Stimulated activated naive B cell treated with anti-CD40 and anti-IgM and Interleukin-4, amounts not matched to agents 10 μg/mL and 1 μg/mL and 100 μg/mL, for 72 hours (primary cell): ENCODE measurements around the gene CCDC13.
A peak's percentile ranks its signal among the peaks of the same experiment; 100 is the strongest.
"Not testable (repeated sequence)": the region's sequence is repeated elsewhere in the genome, so short reads cannot be mapped to it uniquely, and the experiment has no call there.

Source experiments
- ATAC-seq, 2 donors: fragments of 150-1000 bp; cut with Tn5 transposase; replicated peaks; 2 replicates each; pipeline ENCODE4 v1.10.0; 2021; ENCODE audit warnings: moderate library complexity in 1 of 2
- DNase-seq: peaks from one replicate; pipeline ENCODE4 v3.0.0; 2021
- H3K27ac Mint-ChIP-seq: one replicate; pipeline ENCODE4 v1.8.0; 2022; ENCODE audit warnings: mild to moderate bottlenecking, mixed read lengths
- H3K27me3 Mint-ChIP-seq, 2 donors: one replicate each; pipeline ENCODE4 v1.8.0; 2022; ENCODE audit warnings: mixed read lengths in 2 of 2
- H3K36me3 Mint-ChIP-seq, 2 donors: one replicate each; pipeline ENCODE4 v1.8.0; 2022; ENCODE audit warnings: mixed read lengths in 2 of 2, mild to moderate bottlenecking in 1 of 2
- H3K4me1 Mint-ChIP-seq, 2 donors: one replicate each; pipeline ENCODE4 v1.8.0; 2022; ENCODE audit warnings: mixed read lengths in 2 of 2, mild to moderate bottlenecking in 1 of 2
- H3K4me3 Mint-ChIP-seq, 2 donors: one replicate each; pipeline ENCODE4 v1.8.0; 2022; ENCODE audit warnings: mild to moderate bottlenecking in 2 of 2, mixed read lengths in 2 of 2, moderate library complexity in 1 of 2
- H3K9me3 Mint-ChIP-seq, 2 donors: one replicate each; pipeline ENCODE4 v1.8.0; 2022; ENCODE audit warnings: mixed read lengths in 2 of 2, mild to moderate bottlenecking in 1 of 2

Gene CCDC13, protein sequence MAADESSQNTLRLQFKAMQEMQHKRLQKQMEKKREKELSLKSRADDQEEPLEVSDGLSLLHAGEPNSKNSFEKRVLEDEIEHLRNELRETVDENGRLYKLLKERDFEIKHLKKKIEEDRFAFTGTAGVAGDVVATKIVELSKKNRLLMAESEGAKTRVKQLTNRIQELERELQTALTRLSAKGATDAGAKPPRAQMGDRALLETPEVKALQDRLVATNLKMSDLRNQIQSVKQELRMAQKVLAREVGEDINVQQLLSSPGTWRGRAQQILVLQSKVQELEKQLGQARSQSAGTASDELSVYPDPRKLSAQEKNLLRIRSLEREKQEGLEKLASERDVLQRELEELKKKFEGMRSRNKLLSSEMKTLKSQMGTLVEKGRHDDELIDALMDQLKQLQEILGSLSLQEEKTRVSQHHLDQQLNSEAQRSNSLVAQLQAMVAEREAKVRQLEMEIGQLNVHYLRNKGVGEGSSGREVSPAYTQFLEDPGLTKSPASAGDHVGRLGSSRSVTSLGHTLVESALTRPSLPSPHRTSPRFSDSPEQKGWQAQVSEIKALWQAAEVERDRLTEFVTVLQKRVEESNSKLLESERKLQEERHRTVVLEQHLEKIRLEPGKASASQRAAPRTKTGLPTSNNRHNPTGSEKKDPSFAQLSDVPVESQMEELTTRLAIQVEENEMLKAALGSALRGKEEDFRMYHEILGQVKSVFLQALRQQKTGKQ

DNA sequence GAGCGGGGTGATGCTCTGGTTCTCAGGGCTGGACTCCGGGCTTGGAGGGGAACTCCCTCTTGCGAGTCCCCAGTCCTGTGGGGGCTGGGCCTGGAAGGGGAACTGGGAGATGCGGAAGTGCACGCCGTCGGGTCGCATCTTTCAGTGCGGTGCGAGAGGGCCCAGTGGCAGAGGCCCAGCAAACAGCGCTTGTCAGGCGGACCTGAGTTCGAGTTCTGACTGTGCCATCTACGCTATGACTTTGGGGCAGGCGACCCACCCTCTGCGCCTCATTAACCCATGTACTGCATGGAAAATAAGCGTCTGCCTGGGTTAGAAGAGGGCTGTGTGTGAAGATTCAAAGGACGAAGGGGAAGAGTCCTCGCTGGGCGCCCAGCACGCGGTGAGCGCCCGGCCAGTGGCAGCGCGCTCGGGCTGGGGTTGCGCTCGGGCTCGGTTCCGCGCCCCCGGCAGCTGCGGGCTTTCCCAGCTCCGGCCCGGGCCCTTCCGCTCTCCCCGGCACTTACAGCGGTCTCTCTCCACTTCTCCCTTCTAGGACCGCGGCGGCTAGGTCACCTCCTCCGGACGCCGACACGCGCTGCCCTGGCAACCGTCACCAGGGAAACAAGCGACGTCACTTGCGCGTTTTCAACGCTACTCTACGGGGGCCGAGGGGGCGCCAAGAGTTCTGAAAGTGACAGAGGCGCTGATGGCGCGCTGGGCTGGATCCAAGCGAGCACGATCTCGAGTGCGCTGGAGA, at the start of gene CCDC13:
TSS of gene CCDC13 (minus strand) at position 584 of the 739 bp plus-strand sequence. CDS start 14,908 bp downstream, outside the sequence.
- Mint-ChIP-seq H3K36me3 (peaks cover 0 to 5% of the 10 kb centered on the region in 2 donors), H3K9me3 (peaks cover 5 to 6% of the 10 kb centered on the region in 2 donors), H3K27me3 (no peaks in the 10 kb centered on the region), H3K4me3 (peak within 1 kb of the TSS; percentile 76 to 82), H3K27ac (peak within 1 kb of the TSS; percentile 97), H3K4me1 (peaks cover 5 to 8% of the 10 kb centered on the region in 2 donors)
- ATAC-seq (peak; percentile 97), DNase-seq (peak; percentile 95)

DNA sequence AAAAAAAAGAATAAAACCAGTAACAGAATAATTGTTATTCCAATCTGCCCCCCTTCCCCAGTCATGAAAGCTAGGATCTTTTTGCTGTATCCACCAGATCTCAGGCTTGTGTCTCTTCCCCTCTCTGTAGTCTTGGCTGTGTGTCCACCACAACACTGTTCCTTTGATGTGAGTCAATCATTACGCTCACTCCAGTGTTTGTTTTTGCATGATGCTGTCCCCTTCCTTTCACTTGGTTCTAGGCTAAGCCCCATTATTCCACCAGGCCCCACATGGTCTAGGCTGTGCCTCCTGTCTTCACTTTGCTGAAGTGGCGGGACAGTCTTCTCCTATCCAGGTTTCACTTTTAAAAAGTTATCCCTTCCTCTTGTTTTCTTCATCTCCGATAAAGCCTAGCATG, 49.8 kb upstream of the CCDC13 start:
- no peaks in the 10 kb centered on the region for H3K4me1 Mint-ChIP-seq
- no peak overlapping the region for H3K4me3 Mint-ChIP-seq
- no peaks in the 10 kb centered on the region for H3K9me3 Mint-ChIP-seq
- ATAC-seq (no peak), DNase-seq (no peak)
- no peak overlapping the region for H3K27ac Mint-ChIP-seq
- peaks cover 4 to 18% of the 10 kb centered on the region in 2 donors for H3K27me3 Mint-ChIP-seq
- no peaks in the 10 kb centered on the region for H3K36me3 Mint-ChIP-seq

DNA sequence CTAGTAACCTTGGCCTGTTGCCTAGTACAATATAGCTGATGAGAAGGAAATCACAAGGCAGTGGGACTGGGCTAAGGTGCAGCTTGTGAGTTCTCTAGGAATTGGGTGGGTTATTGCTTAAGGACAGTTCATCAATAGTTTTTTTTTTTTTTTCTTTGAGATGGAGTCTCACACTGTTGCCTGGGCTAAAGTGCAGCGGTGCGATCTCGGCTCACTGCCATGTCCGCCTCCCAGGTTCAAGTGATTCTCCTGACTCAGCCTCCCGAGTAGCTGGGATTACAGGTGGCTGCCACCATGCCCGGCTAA, 47.6 kb upstream of the CCDC13 start:
- H3K9me3 Mint-ChIP-seq, result no peaks in the 10 kb centered on the region
- ATAC-seq (no peak), DNase-seq (no peak)
- peaks cover 4 to 10% of the 10 kb centered on the region in 2 donors for H3K27me3 Mint-ChIP-seq
- H3K36me3 Mint-ChIP-seq, result no peaks in the 10 kb centered on the region
- no peak overlapping the region for H3K4me3 Mint-ChIP-seq
- H3K4me1 Mint-ChIP-seq, result no peaks in the 10 kb centered on the region
- no peak overlapping the region for H3K27ac Mint-ChIP-seq

DNA sequence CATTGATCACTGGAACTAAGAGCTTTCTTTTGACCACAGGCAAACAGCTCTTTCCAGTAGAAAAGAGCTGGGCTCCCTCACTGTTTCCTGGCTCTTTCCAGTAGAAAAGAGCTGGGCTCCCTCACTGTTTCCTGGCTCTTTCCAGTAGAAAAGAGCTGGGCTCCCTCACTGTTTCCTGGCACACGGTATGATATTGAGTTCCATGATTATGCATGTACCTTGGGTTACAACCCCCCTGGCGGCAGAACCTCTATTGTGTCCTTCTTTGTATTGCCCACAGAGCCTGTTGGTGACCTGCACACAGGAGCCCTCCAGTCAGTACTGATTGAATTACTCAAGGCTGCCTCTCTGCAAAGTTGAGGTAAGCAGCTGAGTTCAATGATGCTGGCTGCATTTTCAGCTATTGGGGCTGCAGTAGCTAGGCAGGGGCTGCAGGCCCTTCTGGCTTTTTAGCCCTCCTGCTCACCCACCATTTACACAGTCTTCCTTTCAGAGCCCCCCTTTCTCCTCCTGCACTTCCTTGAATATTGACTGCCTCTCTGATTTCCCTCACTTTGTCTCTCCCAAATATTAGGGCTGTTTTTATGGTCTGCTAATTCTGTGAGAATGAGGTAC, 46.4 kb upstream of the CCDC13 start:
- Mint-ChIP-seq H3K27ac (no peak overlapping the region), H3K4me3 (no peak overlapping the region), H3K4me1 (no peaks in the 10 kb centered on the region), H3K9me3 (no peaks in the 10 kb centered on the region), H3K27me3 (peaks cover 4 to 7% of the 10 kb centered on the region in 2 donors), H3K36me3 (no peaks in the 10 kb centered on the region)
- DNase-seq, result no peak
- ATAC-seq, result no peak

DNA sequence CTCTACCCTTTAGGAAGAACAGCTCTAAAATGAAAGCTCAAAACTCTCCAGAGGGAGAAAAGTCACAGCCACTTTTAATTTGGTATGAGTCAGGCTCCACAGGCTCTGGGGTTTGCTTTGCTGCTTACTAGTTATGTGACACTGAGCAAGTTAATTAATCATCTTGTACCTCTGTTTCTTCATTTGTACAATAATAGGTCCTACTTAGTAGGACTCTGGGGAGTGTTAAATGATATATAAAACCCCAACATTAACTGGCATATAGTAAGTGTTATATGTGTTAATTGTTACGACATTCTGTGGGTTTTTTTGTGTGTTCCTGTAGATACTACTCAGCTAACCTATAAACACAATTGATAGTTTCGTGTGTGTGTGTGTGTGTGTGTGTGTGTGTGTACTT, 42.8 kb upstream of the CCDC13 start:
- no peaks in the 10 kb centered on the region for H3K9me3 Mint-ChIP-seq
- ATAC-seq, result no peak
- no peak for DNase-seq
- no peak overlapping the region for H3K27ac Mint-ChIP-seq
- H3K4me1 Mint-ChIP-seq, result peaks cover 10 to 13% of the 10 kb centered on the region in 2 donors
- no peaks in the 10 kb centered on the region for H3K27me3 Mint-ChIP-seq
- H3K36me3 Mint-ChIP-seq, result no peaks in the 10 kb centered on the region
- no peak overlapping the region for H3K4me3 Mint-ChIP-seq

DNA sequence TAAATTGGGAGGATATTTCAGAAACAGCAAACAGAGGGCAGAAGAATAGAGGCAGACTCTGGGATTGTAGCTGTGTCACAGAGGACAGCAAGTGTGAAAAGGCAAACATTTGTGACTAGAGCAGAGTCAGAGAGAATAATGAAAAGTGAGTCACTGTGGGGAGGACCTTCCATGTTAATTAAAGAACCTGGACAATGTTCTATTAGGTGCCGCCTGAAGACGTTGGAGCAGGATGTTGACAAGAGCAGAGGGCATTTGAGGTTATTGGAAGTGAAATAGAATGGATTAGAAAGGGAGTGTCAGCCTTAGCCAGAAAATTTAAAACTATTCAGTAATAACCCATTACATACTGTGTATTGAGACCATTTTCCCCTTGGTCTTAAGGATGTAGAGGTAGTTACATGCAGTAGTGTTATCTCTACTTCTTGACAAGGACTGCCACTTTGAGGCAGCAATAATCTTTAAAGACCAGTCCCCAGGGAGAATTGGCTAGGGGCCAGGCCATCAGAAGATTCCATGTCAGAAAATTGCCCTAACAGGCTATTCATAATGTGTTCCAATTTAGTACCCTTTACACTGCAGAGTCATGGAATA, 42.0 kb upstream of the CCDC13 start:
- DNase-seq (no peak), ATAC-seq (no peak)
- peaks cover 12 to 15% of the 10 kb centered on the region in 2 donors for H3K4me1 Mint-ChIP-seq
- no peak overlapping the region for H3K4me3 Mint-ChIP-seq
- no peak overlapping the region for H3K27ac Mint-ChIP-seq
- H3K27me3 Mint-ChIP-seq, result no peaks in the 10 kb centered on the region
- peaks cover 0 to 1% of the 10 kb centered on the region in 2 donors for H3K36me3 Mint-ChIP-seq
- no peaks in the 10 kb centered on the region for H3K9me3 Mint-ChIP-seq

DNA sequence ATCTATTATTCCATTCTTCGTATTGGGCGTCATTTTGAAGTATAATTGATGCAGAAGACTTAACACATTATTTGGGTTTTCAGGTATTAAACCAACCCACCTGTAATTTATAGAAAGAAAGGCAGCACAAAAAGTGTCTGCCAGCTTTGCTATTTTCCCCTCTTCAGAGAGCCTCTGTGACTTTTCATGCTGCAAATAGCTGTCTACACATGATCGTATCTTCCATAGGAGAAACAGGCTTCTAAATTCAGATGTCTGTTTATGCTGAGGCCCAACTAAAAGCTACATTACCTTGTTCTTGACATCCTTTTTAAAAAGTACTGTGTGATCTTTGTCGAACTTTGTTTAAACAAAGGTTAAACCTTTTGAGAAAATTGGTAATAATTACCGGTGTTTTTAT, 41.2 kb upstream of the CCDC13 start:
- Mint-ChIP-seq H3K27me3 (no peaks in the 10 kb centered on the region), H3K9me3 (no peaks in the 10 kb centered on the region), H3K27ac (no peak overlapping the region), H3K36me3 (peaks cover 0 to 1% of the 10 kb centered on the region in 2 donors), H3K4me3 (no peak overlapping the region), H3K4me1 (peaks cover 12 to 15% of the 10 kb centered on the region in 2 donors)
- DNase-seq, result no peak
- no peak for ATAC-seq

DNA sequence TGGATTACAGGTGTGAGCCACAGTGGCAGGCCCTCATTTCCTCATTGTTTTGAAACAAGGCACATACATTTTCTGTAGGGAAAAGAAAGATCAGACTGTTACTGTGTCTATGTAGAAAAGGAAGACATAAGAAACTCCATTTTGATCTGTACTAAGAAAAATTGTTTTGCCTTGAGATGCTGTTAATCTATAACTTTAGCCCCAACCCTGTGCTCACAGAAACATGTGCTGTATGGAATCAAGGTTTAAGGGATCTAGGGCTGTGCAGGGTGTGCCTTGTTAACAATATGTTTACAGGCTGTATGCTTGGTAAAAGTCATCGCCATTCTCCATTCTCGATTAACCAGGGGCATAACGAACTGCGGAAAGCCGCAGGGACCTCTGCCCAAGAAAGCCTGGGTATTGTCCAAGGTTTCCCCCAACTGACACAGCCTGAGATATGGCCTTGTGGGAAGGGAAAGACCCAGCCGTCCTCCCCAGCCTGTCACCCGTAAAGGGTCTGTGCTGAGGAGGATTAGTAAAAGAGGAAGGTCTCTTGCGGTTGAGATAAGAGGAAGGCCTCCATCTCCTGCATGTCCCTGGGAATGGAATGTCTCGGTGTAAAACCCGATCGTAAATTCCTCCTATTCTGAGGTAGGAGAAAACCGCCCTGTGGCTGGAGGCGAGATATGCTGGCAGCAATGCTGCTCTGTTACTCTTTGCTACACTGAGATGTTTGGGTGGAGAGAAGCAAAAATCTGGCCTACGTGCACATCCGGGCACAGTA, 38.2 kb upstream of the CCDC13 start:
- peak overlapping the region; percentile 47 for H3K27ac Mint-ChIP-seq

DNA sequence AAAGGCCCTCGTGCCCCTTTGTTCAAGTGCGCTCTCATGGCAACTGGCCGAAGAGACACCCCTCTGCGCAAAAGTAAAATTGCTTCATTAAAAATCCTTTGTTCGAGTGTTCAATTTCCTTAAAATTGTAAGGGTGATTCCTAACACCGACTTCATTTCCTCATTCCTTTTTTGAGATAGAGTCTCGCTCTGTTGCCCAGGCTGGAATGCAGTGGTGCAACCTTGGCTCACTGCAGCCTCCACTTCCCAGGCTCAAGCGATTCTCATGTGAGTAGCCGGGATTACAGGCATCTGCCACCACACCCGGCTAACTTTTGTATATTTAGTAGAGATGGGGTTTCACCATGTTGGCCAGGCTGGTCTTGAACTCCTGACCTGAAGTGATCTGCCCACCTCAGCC, 37.7 kb upstream of the CCDC13 start:
- peaks cover 14 to 15% of the 10 kb centered on the region in 2 donors for H3K27me3 Mint-ChIP-seq
- not testable (repeated sequence) for H3K4me3 Mint-ChIP-seq, H3K9me3 Mint-ChIP-seq, DNase-seq, H3K27ac Mint-ChIP-seq, ATAC-seq, H3K36me3 Mint-ChIP-seq
- peaks cover 12 to 15% of the 10 kb centered on the region in 2 donors for H3K4me1 Mint-ChIP-seq

More for the DNA sequence above, 38.2 kb upstream of the CCDC13 start:
- not testable (repeated sequence) for H3K36me3 Mint-ChIP-seq, ATAC-seq, H3K4me3 Mint-ChIP-seq, H3K9me3 Mint-ChIP-seq, DNase-seq, H3K27me3 Mint-ChIP-seq
- peaks cover 12 to 15% of the 10 kb centered on the region in 2 donors for H3K4me1 Mint-ChIP-seq

DNA sequence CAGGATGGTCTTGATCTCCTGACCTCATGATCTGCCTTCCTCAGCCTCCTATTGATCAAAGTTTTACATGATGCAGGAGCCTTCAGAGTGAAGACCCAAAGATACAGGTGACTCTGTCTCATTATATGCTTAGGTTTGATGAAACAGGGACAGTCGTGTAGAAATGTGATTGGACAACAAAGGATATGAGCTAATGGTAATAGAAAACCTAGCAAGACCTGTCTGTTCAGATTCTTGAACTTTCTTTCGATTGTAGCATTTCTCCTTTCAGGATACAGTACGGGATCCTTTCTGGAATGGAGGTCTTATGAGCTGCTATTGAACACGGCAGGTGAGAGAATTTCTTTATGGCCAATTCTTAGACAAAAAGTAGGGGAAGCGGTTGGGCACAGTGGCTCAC, 36.1 kb upstream of the CCDC13 start, which contains the start of gene ACKR2:
TSS of gene ACKR2 (plus strand) at position 244 of the 400 bp plus-strand sequence. CDS start 55,058 bp downstream, outside the sequence.
- Mint-ChIP-seq H3K4me3 (no peak within 1 kb of the TSS), H3K4me1 (peaks cover 14 to 15% of the 10 kb centered on the region in 2 donors), H3K27ac (no peak within 1 kb of the TSS), H3K27me3 (peaks cover 21 to 22% of the 10 kb centered on the region in 2 donors), H3K9me3 (no peaks in the 10 kb centered on the region), H3K36me3 (peaks cover 0 to 1% of the 10 kb centered on the region in 2 donors)
- DNase-seq (no peak), ATAC-seq (no peak)

DNA sequence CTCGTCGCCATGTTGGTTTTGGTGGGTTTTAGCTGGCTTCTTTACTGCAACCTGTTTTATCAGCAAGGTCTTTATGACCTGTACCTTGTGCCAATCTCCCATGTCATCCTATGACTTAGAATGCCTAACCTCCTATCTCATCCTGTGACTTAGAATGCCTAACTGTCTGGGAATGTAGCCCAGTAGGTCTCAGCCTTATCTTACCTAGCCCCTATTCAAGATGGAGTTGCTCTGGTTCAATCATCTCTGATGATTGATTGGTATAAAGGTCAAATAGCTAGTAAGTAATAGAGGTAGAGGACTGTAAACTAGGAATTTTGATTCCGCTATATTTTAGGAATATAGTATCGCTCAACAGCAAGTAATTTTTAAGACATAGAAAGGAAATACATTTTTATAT, 34.9 kb upstream of the CCDC13 start:
- Mint-ChIP-seq H3K27ac (no peak overlapping the region), H3K9me3 (no peaks in the 10 kb centered on the region), H3K4me3 (no peak overlapping the region), H3K36me3 (peaks cover 0 to 3% of the 10 kb centered on the region in 2 donors), H3K27me3 (peaks cover 21 to 22% of the 10 kb centered on the region in 2 donors), H3K4me1 (peaks cover 16 to 25% of the 10 kb centered on the region in 2 donors)
- ATAC-seq (no peak), DNase-seq (no peak)

DNA sequence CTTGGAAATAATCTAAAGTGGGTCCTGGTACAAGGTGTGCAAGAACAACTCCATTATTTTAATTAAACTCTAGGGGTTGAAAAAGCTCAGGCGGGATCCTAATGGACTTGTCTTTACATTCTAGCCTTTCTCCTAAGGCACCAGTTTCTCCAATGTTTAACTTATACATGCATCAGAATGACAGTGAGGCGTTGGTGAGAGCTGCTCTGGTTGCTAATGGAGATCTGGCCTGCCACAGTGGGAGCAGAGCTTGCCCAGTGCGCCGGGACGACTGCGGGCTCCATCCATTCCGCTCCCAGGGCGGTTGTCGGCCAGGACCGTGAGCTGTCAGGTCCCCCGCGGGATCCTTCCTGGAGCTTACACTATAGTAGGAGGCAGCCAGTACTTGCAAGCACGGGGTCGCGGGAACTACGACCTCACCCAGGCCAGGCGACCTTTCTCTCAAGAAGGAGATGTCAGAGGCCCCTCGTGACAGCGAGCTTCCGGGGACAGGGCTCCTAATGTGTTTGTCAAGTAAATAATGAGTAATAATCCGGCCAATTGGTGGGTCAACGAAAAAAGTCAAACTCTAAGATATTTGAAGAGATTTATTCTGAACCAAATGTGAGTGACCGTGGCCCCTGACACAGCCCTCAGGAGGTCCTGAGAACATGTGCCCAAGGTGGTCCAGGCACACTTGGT, 32.2 kb upstream of the CCDC13 start:
- H3K36me3 Mint-ChIP-seq, result peaks cover 2 to 8% of the 10 kb centered on the region in 2 donors
- peaks cover 17 to 24% of the 10 kb centered on the region in 2 donors for H3K4me1 Mint-ChIP-seq
- no peaks in the 10 kb centered on the region for H3K9me3 Mint-ChIP-seq
- ATAC-seq (no peak), DNase-seq (no peak)
- peaks cover 21 to 22% of the 10 kb centered on the region in 2 donors for H3K27me3 Mint-ChIP-seq
- no peak overlapping the region for H3K27ac Mint-ChIP-seq
- peak overlapping the region; percentile 87 to 89 for H3K4me3 Mint-ChIP-seq

DNA sequence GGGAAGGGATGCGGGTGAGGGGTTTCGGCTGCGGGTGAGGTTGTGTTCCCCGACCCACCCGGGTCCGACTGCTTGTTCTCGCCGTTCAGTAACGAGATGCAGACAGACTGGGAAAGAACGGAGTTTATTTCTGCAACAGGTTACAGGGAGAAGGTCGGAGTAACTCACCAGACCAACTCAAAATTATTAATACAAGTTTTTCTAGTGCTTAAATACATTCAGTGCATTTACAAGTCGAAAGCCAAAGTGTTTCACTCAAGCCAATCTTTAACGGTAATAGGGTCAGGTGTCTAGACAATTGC, 31.7 kb upstream of the CCDC13 start:
- DNase-seq (no peak), ATAC-seq (peak; percentile 8 to 12)
- H3K27ac Mint-ChIP-seq, result peak overlapping the region; percentile 89
- peaks cover 2 to 10% of the 10 kb centered on the region in 2 donors for H3K36me3 Mint-ChIP-seq
- peaks cover 21 to 22% of the 10 kb centered on the region in 2 donors for H3K27me3 Mint-ChIP-seq
- H3K4me3 Mint-ChIP-seq, result peak overlapping the region; percentile 87 to 89
- peaks cover 17 to 29% of the 10 kb centered on the region in 2 donors for H3K4me1 Mint-ChIP-seq
- no peaks in the 10 kb centered on the region for H3K9me3 Mint-ChIP-seq
